ENCODE results near the gene NFATC2.

The NFATC2 gene

DNA sequence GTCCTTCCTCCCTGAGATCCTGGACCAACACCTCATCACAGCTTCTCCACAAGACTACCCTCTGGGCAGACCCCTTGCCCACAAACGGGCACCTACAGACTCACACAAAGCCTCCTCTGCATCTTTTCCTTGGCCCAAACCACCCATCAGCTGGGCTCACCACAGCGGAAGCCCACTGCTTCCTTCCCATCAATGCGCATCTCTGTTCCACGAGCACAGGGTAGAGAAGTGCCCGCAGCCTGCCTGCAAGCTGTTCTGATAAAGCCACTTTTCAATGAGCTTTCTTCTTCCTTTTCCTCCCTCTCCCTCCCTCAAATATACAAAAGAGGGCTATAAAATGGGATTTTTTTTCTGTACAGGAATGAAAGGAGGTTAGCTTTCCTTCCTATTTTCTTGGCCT is 111.2 kb downstream of the NFATC2 start:
- CTCF ChIA-PET = interaction anchor here (0.7 kb wide), 1 partner anchor 11 kb away, joined by 3 read pairs; no protein-coding TSS in a partner anchor
- Histone ChIP-seq H3K36me3 (ENCODE audit: control insufficient read depth in 2 of 2, insufficient read depth in 1 of 2, low read length in 2 of 2) (no peaks in the 10 kb centered on the region), H3K4me1 (ENCODE audit: control insufficient read depth, insufficient read depth, low read length) (no peaks in the 10 kb centered on the region), H3K27ac (ENCODE audit: extremely low read depth, low read depth, low read length) (no peak overlapping the region), H3K9me3 (ENCODE audit: control insufficient read depth, insufficient read depth, low read depth, low read length) (no peaks in the 10 kb centered on the region), H3K4me3 (ENCODE audit: low read depth, low read length) (no peak overlapping the region)
- POLR2A ChIA-PET = no interaction called here
- no peak for TF ChIP-seq ZNF529 (tag by site-specific recombination; IDR thresholded peaks at IDR 0.05; ENCODE audit: insufficient replicate concordance)
- no peak for TF ChIP-seq BCL11A (tag by site-specific recombination; IDR thresholded peaks at IDR 0.05; ENCODE audit: low read depth)
- TF ChIP-seq ZNF114 (tag by site-specific recombination; IDR thresholded peaks at IDR 0.05) = no peak
- no peak for TF ChIP-seq SCRT1 (tag by site-specific recombination; IDR thresholded peaks at IDR 0.05; ENCODE audit: borderline replicate concordance)
- no peak for TF ChIP-seq YY1 (tag by site-specific recombination; IDR thresholded peaks at IDR 0.05)
- TF ChIP-seq, protein P1, sequence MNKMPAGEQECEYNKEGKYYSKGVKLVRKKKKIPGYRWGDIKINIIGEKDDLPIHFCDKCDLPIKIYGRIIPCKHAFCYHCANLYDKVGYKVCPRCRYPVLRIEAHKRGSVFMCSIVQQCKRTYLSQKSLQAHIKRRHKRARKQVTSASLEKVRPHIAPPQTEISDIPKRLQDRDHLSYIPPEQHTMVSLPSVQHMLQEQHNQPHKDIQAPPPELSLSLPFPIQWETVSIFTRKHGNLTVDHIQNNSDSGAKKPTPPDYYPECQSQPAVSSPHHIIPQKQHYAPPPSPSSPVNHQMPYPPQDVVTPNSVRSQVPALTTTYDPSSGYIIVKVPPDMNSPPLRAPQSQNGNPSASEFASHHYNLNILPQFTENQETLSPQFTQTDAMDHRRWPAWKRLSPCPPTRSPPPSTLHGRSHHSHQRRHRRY (tag by site-specific recombination; IDR thresholded peaks at IDR 0.05) = no peak
- TF ChIP-seq ZNF354C (tag by site-specific recombination; IDR thresholded peaks at IDR 0.05; ENCODE audit: borderline replicate concordance, low read depth) = no peak
- TF ChIP-seq ZNF707 (tag by site-specific recombination; IDR thresholded peaks at IDR 0.05) = no peak
- TF ChIP-seq, protein P2, sequence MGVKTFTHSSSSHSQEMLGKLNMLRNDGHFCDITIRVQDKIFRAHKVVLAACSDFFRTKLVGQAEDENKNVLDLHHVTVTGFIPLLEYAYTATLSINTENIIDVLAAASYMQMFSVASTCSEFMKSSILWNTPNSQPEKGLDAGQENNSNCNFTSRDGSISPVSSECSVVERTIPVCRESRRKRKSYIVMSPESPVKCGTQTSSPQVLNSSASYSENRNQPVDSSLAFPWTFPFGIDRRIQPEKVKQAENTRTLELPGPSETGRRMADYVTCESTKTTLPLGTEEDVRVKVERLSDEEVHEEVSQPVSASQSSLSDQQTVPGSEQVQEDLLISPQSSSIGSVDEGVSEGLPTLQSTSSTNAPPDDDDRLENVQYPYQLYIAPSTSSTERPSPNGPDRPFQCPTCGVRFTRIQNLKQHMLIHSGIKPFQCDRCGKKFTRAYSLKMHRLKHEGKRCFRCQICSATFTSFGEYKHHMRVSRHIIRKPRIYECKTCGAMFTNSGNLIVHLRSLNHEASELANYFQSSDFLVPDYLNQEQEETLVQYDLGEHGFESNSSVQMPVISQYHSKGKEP (tag by site-specific recombination; IDR thresholded peaks at IDR 0.05) = no peak

DNA sequence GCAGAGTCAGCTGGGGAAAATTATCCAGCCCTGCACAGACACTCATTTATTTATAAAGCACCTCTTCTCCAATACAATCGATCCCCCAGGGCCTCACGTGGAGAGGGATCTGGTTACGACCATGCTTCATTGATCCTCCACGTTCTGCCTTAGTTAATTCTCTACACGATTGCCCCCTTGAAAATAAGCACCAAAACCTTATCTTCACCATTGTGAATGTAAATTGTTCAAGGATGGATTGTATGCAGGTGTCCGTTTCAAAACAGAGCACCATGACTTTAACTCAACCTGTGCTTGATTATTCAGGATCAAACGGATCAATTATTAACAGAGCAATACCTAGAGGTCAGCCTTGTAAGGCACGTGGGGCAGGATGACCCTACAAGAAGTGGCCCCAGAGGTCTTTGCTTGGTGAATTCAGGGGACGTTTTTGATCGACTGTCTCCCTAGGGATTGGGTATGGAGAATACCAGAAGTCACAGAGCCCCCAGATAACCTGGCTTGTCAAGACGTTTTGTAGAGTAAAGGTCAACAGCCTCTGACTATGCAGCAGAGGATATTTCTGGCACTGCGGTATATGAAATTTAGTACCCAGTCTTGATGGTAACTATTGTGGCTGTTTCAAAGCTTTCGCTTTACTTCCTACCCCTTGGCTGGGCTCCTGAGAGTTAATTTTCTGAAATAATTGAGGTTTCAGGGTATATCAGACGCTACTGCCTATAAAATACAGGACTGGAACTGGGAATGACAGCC is 112.1 kb downstream of the NFATC2 start:
- no peaks in the 10 kb centered on the region for H3K36me3 ChIP-seq (ENCODE audit: control insufficient read depth in 2 of 2, insufficient read depth in 1 of 2, low read length in 2 of 2)
- no peaks in the 10 kb centered on the region for H3K9me3 ChIP-seq (ENCODE audit: control insufficient read depth, insufficient read depth, low read depth, low read length)
- POLR2A ChIA-PET = no interaction called here
- no peak overlapping the region for H3K4me3 ChIP-seq (ENCODE audit: low read depth, low read length)
- TF ChIP-seq ZNF670 (tag by site-specific recombination; IDR thresholded peaks at IDR 0.05; ENCODE audit: low read depth) = no peak
- TF ChIP-seq ZNF48 (tag by site-specific recombination; IDR thresholded peaks at IDR 0.05) = no peak
- no peak for TF ChIP-seq ZNF16 (tag by site-specific recombination; IDR thresholded peaks at IDR 0.05; ENCODE audit: low read depth)
- TF ChIP-seq, protein P3, sequence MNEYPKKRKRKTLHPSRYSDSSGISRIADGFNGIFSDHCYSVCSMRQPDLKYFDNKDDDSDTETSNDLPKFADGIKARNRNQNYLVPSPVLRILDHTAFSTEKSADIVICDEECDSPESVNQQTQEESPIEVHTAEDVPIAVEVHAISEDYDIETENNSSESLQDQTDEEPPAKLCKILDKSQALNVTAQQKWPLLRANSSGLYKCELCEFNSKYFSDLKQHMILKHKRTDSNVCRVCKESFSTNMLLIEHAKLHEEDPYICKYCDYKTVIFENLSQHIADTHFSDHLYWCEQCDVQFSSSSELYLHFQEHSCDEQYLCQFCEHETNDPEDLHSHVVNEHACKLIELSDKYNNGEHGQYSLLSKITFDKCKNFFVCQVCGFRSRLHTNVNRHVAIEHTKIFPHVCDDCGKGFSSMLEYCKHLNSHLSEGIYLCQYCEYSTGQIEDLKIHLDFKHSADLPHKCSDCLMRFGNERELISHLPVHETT (tag by site-specific recombination; IDR thresholded peaks at IDR 0.05) = no peak
- TF ChIP-seq ZNF184 (tag by site-specific recombination; IDR thresholded peaks at IDR 0.05) = no peak
- TF ChIP-seq ZNF571 (tag by site-specific recombination; IDR thresholded peaks at IDR 0.05) = no peak
- no peak for TF ChIP-seq ZIC2 (tag by site-specific recombination; IDR thresholded peaks at IDR 0.05)
- TF ChIP-seq BCL11A (tag by site-specific recombination; IDR thresholded peaks at IDR 0.05; ENCODE audit: low read depth) = no peak
- no peak for TF ChIP-seq ZNF501 (tag by site-specific recombination; IDR thresholded peaks at IDR 0.05)
- TF ChIP-seq ZNF549 (tag by site-specific recombination; IDR thresholded peaks at IDR 0.05) = no peak
- no peak for TF ChIP-seq ZNF530 (tag by site-specific recombination; IDR thresholded peaks at IDR 0.05; ENCODE audit: low read depth)
- no peak for TF ChIP-seq ZNF146 (tag by site-specific recombination; IDR thresholded peaks at IDR 0.05)
- no peak for TF ChIP-seq ZNF791 (tag by site-specific recombination; IDR thresholded peaks at IDR 0.05)
- no peak for TF ChIP-seq EGR2 (tag by site-specific recombination; IDR thresholded peaks at IDR 0.05; ENCODE audit: low read depth)
- TF ChIP-seq ZNF624 (tag by site-specific recombination; IDR thresholded peaks at IDR 0.05) = no peak
- no peak for TF ChIP-seq ZNF391 (tag by site-specific recombination; IDR thresholded peaks at IDR 0.05; ENCODE audit: borderline replicate concordance, low read depth)
- no peak for TF ChIP-seq OSR2 (tag by site-specific recombination; IDR thresholded peaks at IDR 0.05)
- no peak for TF ChIP-seq ZNF157 (tag by site-specific recombination; IDR thresholded peaks at IDR 0.05)
- no peak overlapping the region for H3K27ac ChIP-seq (ENCODE audit: extremely low read depth, low read depth, low read length)
- CTCF ChIA-PET = no interaction called here
- no peaks in the 10 kb centered on the region for H3K4me1 ChIP-seq (ENCODE audit: control insufficient read depth, insufficient read depth, low read length)

All from HEK293 (cell line).